ENCODE measurements around the gene BCL2L12. TPM values are rescaled to one million over a fixed set of nuclear protein-coding genes. Genes with fewer than 3 reads are reported as not detected.
A peak's percentile ranks its signal among the peaks of the same experiment; 100 is the strongest.

BCL2L12 gene
- total RNA-seq, 1 experiment from 2014 or later, result 145 TPM

GRCh38 chr19:49653466-49653806 is 12.3 kb upstream of the BCL2L12 start:
- Histone ChIP-seq H4K20me1 (ENCODE audit: control insufficient read depth, insufficient read depth, insufficient read length) (no peaks in the 10 kb centered on the region), H2BK12ac (ENCODE audit: insufficient read length, low read depth, low read length) (no peak overlapping the region), H2BK15ac (ENCODE audit: low read depth, low read length) (no peak overlapping the region), H4K5ac (ENCODE audit: insufficient read length, low read depth, low read length) (no peak overlapping the region), H3K14ac (ENCODE audit: insufficient read depth, low read length) (no peak overlapping the region), H3K23me2 (ENCODE audit: insufficient read length, low read depth, low read length, poor library complexity, severe bottlenecking) (no peaks in the 10 kb centered on the region), H3K79me1 (ENCODE audit: insufficient read depth, low read depth, low read length, poor library complexity, severe bottlenecking) (no peaks in the 10 kb centered on the region), H3K56ac (ENCODE audit: insufficient read length, low read depth, low read length) (no peak overlapping the region), H3K27ac (ENCODE audit: insufficient read length, low read depth, low read length) (no peak overlapping the region), H2BK20ac (ENCODE audit: low read depth, low read length, poor library complexity, severe bottlenecking) (no peak overlapping the region), H4K91ac (ENCODE audit: insufficient read length, low read depth, low read length) (no peak overlapping the region), H2BK120ac (ENCODE audit: low read depth, low read length, poor library complexity, severe bottlenecking) (no peak overlapping the region), H3K18ac (ENCODE audit: insufficient read length, low read depth, low read length) (no peak overlapping the region), H2AK5ac (ENCODE audit: insufficient read length, low read length) (no peak overlapping the region), H4K8ac (replicated peaks; ENCODE audit: insufficient read length, low read depth, low read length) (no peak overlapping the region), H3K4me1 (ENCODE audit: insufficient read depth, low read length) (no peaks in the 10 kb centered on the region), H3T11ph (ENCODE audit: low read length) (no peak overlapping the region), H3K79me2 (ENCODE audit: insufficient read depth, low read length) (no peaks in the 10 kb centered on the region), H3K23ac (ENCODE audit: insufficient read length, low read depth, low read length) (no peak overlapping the region), H2AFZ (ENCODE audit: low read length) (no peak overlapping the region), H3K9ac (ENCODE audit: extremely low read depth, insufficient read length, low read length) (no peak overlapping the region), H2BK5ac (ENCODE audit: insufficient read length, low read length) (no peak overlapping the region), H3K27me3 (ENCODE audit: insufficient read depth, low read length) (no peaks in the 10 kb centered on the region), H3K9me3 (ENCODE audit: control insufficient read depth, low read depth, low read length) (no peaks in the 10 kb centered on the region), H3K4ac (ENCODE audit: low read depth, low read length) (no peak overlapping the region), H3K4me2 (ENCODE audit: insufficient read depth, insufficient read length, low read length) (no peak overlapping the region)
- Mint-ChIP-seq H3K36me3 (ENCODE audit: insufficient read depth in 1 of 3, low read depth in 3 of 3) (peaks cover 27 to 78% (median 70%) of the 10 kb centered on the region in 3 experiments), H3K27me3 (ENCODE audit: low read depth) (no peaks in the 10 kb centered on the region), H3K4me3 (no peak overlapping the region), H3K27ac (0 out of 7 replicates have a peak overlapping the region, but pooled peaks of 1 of the 3 experiments have one; percentile 28), H3K4me1 (peaks cover 19 to 21% of the 10 kb centered on the region in 2 experiments), H3K9me3 (no peaks in the 10 kb centered on the region; a peak in 1 of 5 replicates)
- no peak for DNase-seq
- WGBS (ENCODE audit: extremely low coverage, insufficient read length, low lambda C conversion rate), result no CpG with 5 or more reads among the region's 13 CpGs
- no peak for TF ChIP-seq CTCF (conservative IDR thresholded peaks at IDR 0.05)
